ENCODE measurements around the gene ATP11A.
A peak's percentile ranks its signal among the peaks of the same experiment; 100 is the strongest.
"Not testable (repeated sequence)": the region's sequence is repeated elsewhere in the genome, so short reads cannot be mapped to it uniquely, and the experiment has no call there.

ATP11A gene

GRCh38 chr13:112871742-112872141 is 181.9 kb downstream of the ATP11A start:
- no peak for DNase-seq

GRCh38 chr13:112872657-112873631 is 183.1 kb downstream of the ATP11A start:
- not testable (repeated sequence) for DNase-seq

- peak; percentile 59 for DNase-seq
These were observed 184.3 kb downstream of the ATP11A start for GRCh38 chr13:112873851-112874750.

- DNase-seq: no peak
These were observed 185.0 kb downstream of the ATP11A start for GRCh38 chr13:112874751-112875300.

GRCh38 chr13:112875627-112876026 is 185.8 kb downstream of the ATP11A start:
- DNase-seq: no peak

- DNase-seq: no peak
These were observed 186.6 kb downstream of the ATP11A start for GRCh38 chr13:112876305-112877000.

- DNase-seq: no peak
These were observed 187.2 kb downstream of the ATP11A start for GRCh38 chr13:112877066-112877465.

- DNase-seq: no peak
These were observed 187.7 kb downstream of the ATP11A start for GRCh38 chr13:112877539-112877938.

GRCh38 chr13:112877976-112878955 is 188.4 kb downstream of the ATP11A start:
- no peak for DNase-seq

- no peak for DNase-seq
These were observed 189.5 kb downstream of the ATP11A start for GRCh38 chr13:112879283-112879833.

GRCh38 chr13:112880221-112880641 is 190.4 kb downstream of the ATP11A start:
- no peak for DNase-seq

GRCh38 chr13:112880976-112881540 is 191.2 kb downstream of the ATP11A start:
- DNase-seq: no peak

- DNase-seq: no peak
These were observed 192.1 kb downstream of the ATP11A start for GRCh38 chr13:112881656-112882554.

GRCh38 chr13:112882555-112883024 is 192.8 kb downstream of the ATP11A start:
- DNase-seq: no peak

GRCh38 chr13:112883241-112883945 is 193.6 kb downstream of the ATP11A start:
- DNase-seq: no peak

GRCh38 chr13:112884700-112885099 is 194.9 kb downstream of the ATP11A start:
- DNase-seq: not testable (repeated sequence)

GRCh38 chr13:112885242-112885781 is 195.5 kb downstream of the ATP11A start:
- no peak for DNase-seq

GRCh38 chr13:112885782-112886268 is 196.0 kb downstream of the ATP11A start:
- DNase-seq: no peak

Measured in RPMI8226 (cell line).